Sigmoid colon (tissue), 7 donors: ENCODE results near the gene CENPM. TPM values are rescaled to one million over a fixed set of nuclear protein-coding genes. Genes with fewer than 3 reads are reported as not detected.

Source experiments
- DNase-seq: peaks from one replicate; pipeline ENCODE4 v3.0.0-alpha.2; 2019
- H3K27ac ChIP-seq, 4 donors: fragments of 200-600 bp; sonication (generic); one replicate each; pipeline ENCODE4 v1.5.1; 2016 to 2019; ENCODE audit warnings: mild to moderate bottlenecking in 1 of 4
- H3K27me3 ChIP-seq, 3 donors: fragments of 200-600 bp; sonication (generic); one replicate each; pipeline ENCODE4 v1.5.1; 2019; ENCODE audit warnings: mild to moderate bottlenecking in 1 of 3
- H3K36me3 ChIP-seq, 4 donors: fragments of 200-600 bp; sonication (generic); one replicate each; pipeline ENCODE4 v1.5.1; 2016 to 2019
- H3K4me1 ChIP-seq, 4 donors: fragments of 200-600 bp; sonication (generic); one replicate each; pipeline ENCODE4 v1.5.1; 2017 to 2019
- H3K4me3 ChIP-seq, 4 donors: fragments of 200-600 bp; sonication (generic); one replicate each; pipeline ENCODE4 v1.5.1; 2017 to 2019; ENCODE audit warnings: mild to moderate bottlenecking in 2 of 4, moderate library complexity in 1 of 4
- H3K9me3 ChIP-seq, 4 donors: fragments of 200-600 bp in 3 of 4; sonication (generic) in 3 of 4; one replicate each; pipeline versions ENCODE4 v1.5.1 to v1.6.1; 2013 to 2019
- EP300 ChIP-seq, 4 donors: sonication (generic); formaldehyde crosslinking; IDR thresholded peaks; one replicate each; pipeline ENCODE4 v1.6.1; 2017; ENCODE audit warnings: antibody characterized with exemption in 4 of 4
- POLR2A ChIP-seq, 2 donors: fragments of 450-650 bp; IDR thresholded peaks; one replicate each; pipeline ENCODE4 v1.6.1; 2016; ENCODE audit warnings: antibody characterized with exemption in 2 of 2, mild to moderate bottlenecking in 2 of 2, moderate library complexity in 2 of 2
- POLR2AphosphoS5 ChIP-seq, 4 donors: sonication (generic); formaldehyde crosslinking; IDR thresholded peaks; one replicate each; pipeline ENCODE4 v1.6.1; 2017; ENCODE audit warnings: antibody characterized with exemption in 4 of 4
- WGBS, 2 donors: extraction: QIAGEN DNeasy Blood & Tissue Kit; methylation state at CpG; one replicate each; pipeline ENCODE4 v1.1.7; 2013; 5-methylcytosine and 5-hydroxymethylcytosine counted together
- intact Hi-C: fragments of 100-400 bp; cut with DNase I; formaldehyde crosslinking; loops from one replicate; pipeline ENCODE4 v1.15.1; 2023
- polyA plus RNA-seq, 3 donors: library from polyadenylated mRNA; stranded (reverse); fragments of 200-250 nt; gene quantifications; one replicate each; pipeline ENCODE4 v1.2.3, GENCODE V29; 2013
- total RNA-seq, 4 donors: library from RNA; depleted of rRNA; stranded (reverse); fragments of >200 nt; gene quantifications; one replicate each; pipeline ENCODE4 v1.1.0, GENCODE V29; 2016
- TF ChIP-seq, protein P1 (sequence below), 4 experiments: fragments of 450-650 bp in 3 of 4; fragments of 200-600 bp in 1 of 4; IDR thresholded peaks; one replicate each; pipeline ENCODE4 v1.5.1; 2016 to 2019; ENCODE audit warnings: antibody characterized with exemption in 4 of 4, mild to moderate bottlenecking in 3 of 4, moderate library complexity in 2 of 4
- donor health status: healthy with polysubstance abuse.
- donor health status: Bipolar disorder and iron deficiency.
- donor health status: healthy.

The CENPM gene
- total and polyA plus RNA-seq, 7 donors = 1.1 to 48.5 (median 14.7) TPM; not detected in 1

GRCh38 chr22:41900652-41901312 lies 46.2 kb downstream of the CENPM start:
- Histone ChIP-seq H3K36me3 (peaks cover 0 to 98% (median 51%) of the 10 kb centered on the region in 4 donors), H3K4me3 (no peak overlapping the region), H3K9me3 (no peaks in the 10 kb centered on the region), H3K27ac (no peak overlapping the region), H3K4me1 (no peaks in the 10 kb centered on the region), H3K27me3 (no peaks in the 10 kb centered on the region)
- intact Hi-C loops = no loop called here
- DNase-seq = no peak
- TF ChIP-seq, protein P1, sequence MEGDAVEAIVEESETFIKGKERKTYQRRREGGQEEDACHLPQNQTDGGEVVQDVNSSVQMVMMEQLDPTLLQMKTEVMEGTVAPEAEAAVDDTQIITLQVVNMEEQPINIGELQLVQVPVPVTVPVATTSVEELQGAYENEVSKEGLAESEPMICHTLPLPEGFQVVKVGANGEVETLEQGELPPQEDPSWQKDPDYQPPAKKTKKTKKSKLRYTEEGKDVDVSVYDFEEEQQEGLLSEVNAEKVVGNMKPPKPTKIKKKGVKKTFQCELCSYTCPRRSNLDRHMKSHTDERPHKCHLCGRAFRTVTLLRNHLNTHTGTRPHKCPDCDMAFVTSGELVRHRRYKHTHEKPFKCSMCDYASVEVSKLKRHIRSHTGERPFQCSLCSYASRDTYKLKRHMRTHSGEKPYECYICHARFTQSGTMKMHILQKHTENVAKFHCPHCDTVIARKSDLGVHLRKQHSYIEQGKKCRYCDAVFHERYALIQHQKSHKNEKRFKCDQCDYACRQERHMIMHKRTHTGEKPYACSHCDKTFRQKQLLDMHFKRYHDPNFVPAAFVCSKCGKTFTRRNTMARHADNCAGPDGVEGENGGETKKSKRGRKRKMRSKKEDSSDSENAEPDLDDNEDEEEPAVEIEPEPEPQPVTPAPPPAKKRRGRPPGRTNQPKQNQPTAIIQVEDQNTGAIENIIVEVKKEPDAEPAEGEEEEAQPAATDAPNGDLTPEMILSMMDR (IDR thresholded peaks at IDR 0.05) = no peak
- TF ChIP-seq POLR2A (IDR thresholded peaks at IDR 0.05) (no peak), POLR2AphosphoS5 (IDR thresholded peaks at IDR 0.05) (no peak), EP300 (IDR thresholded peaks at IDR 0.05) (no peak)
- 94 to 96% methylated on average over 8 of the region's 8 CpGs for WGBS, 2 donors

GRCh38 chr22:41899992-41900651 lies 46.8 kb downstream of the CENPM start:
- Histone ChIP-seq H3K27ac (no peak overlapping the region), H3K4me3 (no peak overlapping the region), H3K36me3 (peaks cover 0 to 98% (median 51%) of the 10 kb centered on the region in 4 donors), H3K9me3 (no peaks in the 10 kb centered on the region), H3K4me1 (no peaks in the 10 kb centered on the region), H3K27me3 (no peaks in the 10 kb centered on the region)
- WGBS, 2 donors = 72 to 89% methylated on average over 13 of the region's 13 CpGs
- no peak for DNase-seq
- intact Hi-C loops = no loop called here
- TF ChIP-seq POLR2A (IDR thresholded peaks at IDR 0.05) = no peak
- no peak for TF ChIP-seq EP300 (IDR thresholded peaks at IDR 0.05)

- Histone ChIP-seq H3K27ac (no peak overlapping the region), H3K36me3 (peaks cover 6 to 98% (median 50%) of the 10 kb centered on the region in 4 donors), H3K9me3 (no peaks in the 10 kb centered on the region), H3K4me3 (no peak overlapping the region), H3K27me3 (no peaks in the 10 kb centered on the region), H3K4me1 (no peaks in the 10 kb centered on the region)
- WGBS, 2 donors = 92 to 94% methylated on average over 5 of the region's 5 CpGs
- intact Hi-C loops = no loop called here
- DNase-seq = no peak
- TF ChIP-seq, protein P1 (IDR thresholded peaks at IDR 0.05) = no peak
- TF ChIP-seq EP300 (IDR thresholded peaks at IDR 0.05) (no peak), POLR2A (IDR thresholded peaks at IDR 0.05) (no peak), POLR2AphosphoS5 (IDR thresholded peaks at IDR 0.05) (no peak)
Observed at GRCh38 chr22:41899110-41899509, 47.8 kb downstream of the CENPM start.

GRCh38 chr22:41898645-41899044 lies 48.3 kb downstream of the CENPM start:
- H3K4me1 ChIP-seq = no peaks in the 10 kb centered on the region
- no peaks in the 10 kb centered on the region for H3K27me3 ChIP-seq
- 91% methylated on average over 11 of the region's 11 CpGs for WGBS, 2 donors
- no peak overlapping the region for H3K27ac ChIP-seq
- H3K36me3 ChIP-seq = peaks cover 10 to 98% (median 52%) of the 10 kb centered on the region in 4 donors
- TF ChIP-seq, protein P1 (IDR thresholded peaks at IDR 0.05) = no peak
- no peak for TF ChIP-seq POLR2AphosphoS5 (IDR thresholded peaks at IDR 0.05)
- no peak for TF ChIP-seq POLR2A (IDR thresholded peaks at IDR 0.05)
- no peak for TF ChIP-seq EP300 (IDR thresholded peaks at IDR 0.05)
- DNase-seq = no peak
- H3K9me3 ChIP-seq = no peaks in the 10 kb centered on the region
- H3K4me3 ChIP-seq = no peak overlapping the region
- intact Hi-C loops = no loop called here

- Histone ChIP-seq H3K4me1 (no peaks in the 10 kb centered on the region), H3K27me3 (no peaks in the 10 kb centered on the region), H3K4me3 (no peak overlapping the region), H3K36me3 (peaks cover 14 to 93% (median 38%) of the 10 kb centered on the region in 4 donors), H3K9me3 (no peaks in the 10 kb centered on the region), H3K27ac (no peak overlapping the region)
- DNase-seq = no peak
- no peak for TF ChIP-seq POLR2AphosphoS5 (IDR thresholded peaks at IDR 0.05)
- no peak for TF ChIP-seq EP300 (IDR thresholded peaks at IDR 0.05)
- TF ChIP-seq POLR2A (IDR thresholded peaks at IDR 0.05) = no peak
- TF ChIP-seq, protein P1 (IDR thresholded peaks at IDR 0.05) = no peak
- 87 to 91% methylated on average over 7 of the region's 7 CpGs for WGBS, 2 donors
- intact Hi-C loops = no loop called here
Observed at GRCh38 chr22:41893591-41894375, 53.2 kb downstream of the CENPM start.
